RKO (cell line): ENCODE data around the gene AK6.
"Not testable (repeated sequence)": the region's sequence is repeated elsewhere in the genome, so short reads cannot be mapped to it uniquely, and the experiment has no call there.

ENCODE experiments used
- DNase-seq: peaks from one replicate; pipeline ENCODE4 v3.0.0-alpha.2; 2016; ENCODE audit warnings: low spot score

AK6 gene

GRCh38 chr5:69335341-69335935, 33.9 kb downstream of the AK6 start:
- no peak for DNase-seq

GRCh38 chr5:69334793-69335268, 34.5 kb downstream of the AK6 start:
- peak; percentile 75 for DNase-seq

DNA sequence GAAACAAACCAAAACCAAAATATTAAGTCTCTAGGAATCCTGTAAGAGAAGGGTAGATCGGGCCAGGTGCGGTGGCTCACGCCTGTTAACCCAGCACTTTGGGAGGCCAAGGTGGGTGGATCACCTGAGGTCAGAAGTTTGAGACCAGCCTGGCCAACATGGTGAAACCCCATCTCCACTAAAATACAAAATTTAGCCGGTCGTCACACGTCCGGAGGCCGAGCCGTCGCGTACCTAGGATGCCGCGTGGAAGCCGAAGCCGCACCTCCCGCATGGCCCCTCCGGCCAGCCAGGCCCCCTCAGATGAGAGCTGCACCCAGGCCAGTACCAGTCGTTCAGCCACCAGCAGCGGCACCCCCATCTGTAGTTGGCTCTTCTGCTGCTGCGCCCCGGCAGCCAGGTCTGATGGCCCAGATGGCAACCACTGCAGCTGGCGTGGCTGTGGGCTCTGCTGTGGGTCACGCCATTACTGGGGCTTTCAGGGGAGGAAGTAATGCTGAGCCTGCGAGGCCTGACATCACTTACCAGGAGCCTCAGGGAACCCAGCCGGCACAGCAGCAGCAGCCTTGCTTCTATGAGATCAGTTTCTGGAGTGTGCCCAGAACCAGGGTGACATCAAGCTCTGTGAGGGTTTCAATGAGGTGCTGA, 35.5 kb downstream of the AK6 start:
- not testable (repeated sequence) for DNase-seq

- peak; percentile 41 for DNase-seq
Observed at GRCh38 chr5:69331528-69332445, 37.5 kb downstream of the AK6 start.

DNA sequence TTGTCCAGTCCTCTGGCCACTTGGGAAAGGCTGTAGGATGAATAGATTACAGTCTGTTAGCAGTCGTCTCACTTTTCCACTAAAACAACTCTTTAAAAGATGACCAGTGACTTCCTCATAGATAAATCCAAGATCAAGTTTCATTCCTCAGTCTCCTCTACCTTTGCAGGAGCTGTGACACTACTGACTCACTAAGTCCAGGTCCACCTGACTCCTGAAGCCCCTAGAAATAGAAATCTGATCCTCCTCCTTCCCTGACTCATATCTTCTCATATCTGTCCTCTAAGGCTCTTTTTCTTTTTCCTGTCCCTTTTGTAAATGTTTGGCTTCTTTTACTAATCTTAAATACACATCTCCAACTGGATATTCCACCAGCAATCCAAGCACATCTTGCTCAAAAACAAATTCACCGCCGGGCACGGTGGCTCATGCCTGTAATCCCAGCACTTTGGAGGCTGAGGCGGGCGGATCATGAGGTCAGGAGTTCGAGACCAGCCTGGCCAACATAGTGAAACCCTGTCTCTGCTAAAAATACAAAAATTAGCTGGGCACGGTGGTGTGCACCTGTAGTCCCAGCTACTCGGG, 39.3 kb downstream of the AK6 start:
- no peak for DNase-seq

DNA sequence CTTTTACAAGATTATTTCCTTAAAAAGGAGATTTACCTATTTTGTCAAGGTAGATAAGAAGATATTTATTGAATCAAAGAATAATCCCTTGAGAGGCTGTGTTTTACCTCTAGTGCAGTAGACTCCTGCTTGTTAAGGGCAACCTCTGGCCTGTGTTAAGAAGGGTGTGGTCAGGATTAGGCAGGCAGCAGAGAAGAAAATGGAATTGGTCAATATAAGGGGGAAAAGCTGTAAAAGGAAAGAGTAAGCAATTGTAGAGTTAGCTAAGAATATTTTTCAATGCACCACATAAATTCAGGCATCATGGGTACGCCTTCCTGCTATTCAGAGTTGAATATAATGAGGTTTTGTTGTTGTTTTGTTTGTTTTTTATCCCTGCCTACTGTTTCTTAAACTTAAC, 43.0 kb downstream of the AK6 start:
- no peak for DNase-seq

- no peak for DNase-seq
Observed at GRCh38 chr5:69317391-69317790, 51.9 kb downstream of the AK6 start.

GRCh38 chr5:69315972-69316371, 53.3 kb downstream of the AK6 start:
- no peak for DNase-seq

DNA sequence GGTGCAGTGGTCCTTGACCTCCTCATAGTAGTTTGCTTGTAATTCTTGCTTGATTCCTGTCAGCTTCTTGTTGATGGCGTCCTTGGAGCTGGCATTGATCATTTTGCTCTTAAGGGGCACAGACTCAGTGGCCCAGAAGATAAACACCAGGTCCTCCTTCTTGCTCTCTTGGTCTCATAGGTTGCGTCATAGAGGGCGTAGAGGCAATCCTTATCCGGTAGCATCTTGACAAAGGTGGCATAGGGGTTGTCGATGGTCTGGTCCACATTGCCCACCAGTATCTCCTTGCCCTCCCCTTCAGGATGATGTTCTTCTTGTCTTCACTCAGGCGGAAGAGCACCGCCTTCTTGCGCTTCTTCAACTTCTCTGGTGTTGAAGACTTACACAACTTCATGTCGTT, 55.9 kb downstream of the AK6 start:
- DNase-seq: no peak

DNA sequence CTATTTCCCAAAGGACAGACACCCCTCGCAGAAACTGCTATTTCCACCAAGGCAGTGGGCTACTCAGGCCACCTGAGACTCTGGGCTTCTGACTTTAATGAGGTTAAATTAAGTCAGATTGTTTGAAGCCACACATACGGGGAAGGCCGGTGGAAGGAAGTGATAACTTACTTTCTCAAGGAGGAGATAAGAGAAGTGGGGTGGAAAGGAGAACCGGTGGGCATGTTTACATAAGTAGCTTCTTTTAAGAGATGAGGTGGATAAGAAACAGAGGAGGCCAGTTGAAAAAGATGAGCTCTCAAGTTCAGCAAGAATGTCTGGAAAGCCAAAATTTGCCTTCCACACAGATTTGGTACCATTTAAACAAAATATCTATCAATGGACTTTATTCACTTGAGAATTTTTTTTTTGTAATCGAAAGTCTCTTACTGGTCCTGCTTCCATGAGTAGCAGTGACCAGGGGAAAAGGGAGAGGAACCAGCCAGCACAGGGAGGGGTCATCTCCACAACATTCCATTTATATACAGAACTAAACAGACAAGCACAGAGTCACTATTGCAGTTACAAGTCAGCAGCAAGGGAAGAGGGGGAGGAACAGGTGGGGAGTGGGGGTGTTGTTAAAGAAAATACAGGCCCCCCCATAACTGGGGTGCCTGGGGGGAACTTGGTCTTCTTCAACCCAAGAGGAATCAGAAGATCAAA, 56.7 kb downstream of the AK6 start:
- no peak for DNase-seq

GRCh38 chr5:69309380-69309779, 59.9 kb downstream of the AK6 start:
- no peak for DNase-seq

DNA sequence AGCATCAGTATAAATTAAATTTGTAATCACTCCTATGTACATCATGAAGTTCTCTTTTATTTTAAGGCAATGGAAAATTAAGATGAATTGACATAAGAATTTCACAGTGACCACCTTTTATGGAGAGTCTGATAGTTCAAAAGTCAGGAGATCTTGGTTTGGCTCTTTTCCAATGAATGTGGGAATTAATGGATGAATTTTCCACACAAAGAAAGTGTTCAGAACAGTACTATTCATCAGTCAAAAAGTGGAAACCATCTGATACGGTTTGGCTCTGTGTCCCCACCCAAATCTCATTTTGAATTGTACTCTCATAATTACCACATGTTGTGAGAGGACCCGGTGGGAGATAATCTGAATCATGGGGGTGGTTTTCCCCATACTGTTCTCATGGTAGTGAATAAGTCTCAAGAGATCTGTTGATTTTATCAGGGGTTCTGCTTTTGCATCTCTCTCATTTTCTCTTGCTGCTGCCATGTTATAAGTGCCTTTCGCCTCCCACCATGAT, 61.2 kb downstream of the AK6 start:
- no peak for DNase-seq

DNA sequence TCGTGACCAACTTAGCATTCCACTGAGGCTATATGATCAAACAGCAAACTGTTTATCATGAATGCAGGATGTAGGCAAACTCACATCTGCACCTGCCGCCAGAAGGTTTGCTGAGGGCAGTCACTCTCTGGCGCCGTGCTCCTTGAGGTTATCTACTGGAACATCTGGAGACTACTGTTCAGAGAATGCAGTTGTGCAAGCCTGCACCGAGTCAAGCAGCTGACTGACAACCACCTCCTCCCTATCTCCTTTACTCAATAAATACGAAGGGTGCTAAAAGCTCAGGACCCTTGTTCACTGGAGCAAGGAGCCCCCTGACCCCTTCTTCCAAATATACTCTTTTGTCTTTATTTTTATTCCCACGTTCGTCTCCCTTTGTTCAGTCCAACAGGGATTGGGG, 63.8 kb downstream of the AK6 start:
- DNase-seq: no peak
